Vagina (tissue), 2 donors: ENCODE data around the gene USP51. TPM values are rescaled to one million over a fixed set of nuclear protein-coding genes. Genes with fewer than 3 reads are reported as not detected.
"Not testable (repeated sequence)": the region's sequence is repeated elsewhere in the genome, so short reads cannot be mapped to it uniquely, and the experiment has no call there.

Source experiments
- DNase-seq, 2 donors: peaks; one replicate each; pipeline ENCODE4 v3.0.0-alpha.2; 2017; ENCODE audit errors: extremely low spot score in 2 of 2
- H3K27ac ChIP-seq: fragments of 200-600 bp; sonication (generic); one replicate; pipeline ENCODE4 v1.5.1; 2019
- H3K27me3 ChIP-seq: fragments of 200-600 bp; sonication (generic); one replicate; pipeline ENCODE4 v1.5.1; 2019
- H3K36me3 ChIP-seq, 2 donors: fragments of 200-600 bp; sonication (generic); one replicate each; pipeline ENCODE4 v1.5.1; 2017 to 2019
- H3K4me1 ChIP-seq: fragments of 200-600 bp; sonication (generic); one replicate; pipeline ENCODE4 v1.5.1; 2019
- H3K4me3 ChIP-seq, 2 donors: fragments of 200-600 bp; sonication (generic); 1 replicate in 1 of 2; 2 replicates in 1 of 2; pipeline ENCODE4 v1.5.1; 2016 to 2019
- H3K9me3 ChIP-seq: fragments of 200-600 bp; sonication (generic); one replicate; pipeline ENCODE4 v1.5.1; 2019
- POLR2A ChIP-seq, 2 donors: fragments of 450-650 bp; IDR thresholded peaks; one replicate each; pipeline ENCODE4 v1.6.1; 2017; ENCODE audit warnings: antibody characterized with exemption in 2 of 2, mild to moderate bottlenecking in 2 of 2, moderate library complexity in 2 of 2
- POLR2AphosphoS5 ChIP-seq, 2 donors: sonication (generic); formaldehyde crosslinking; IDR thresholded peaks; one replicate each; pipeline ENCODE4 v1.9.0; 2017; ENCODE audit warnings: antibody characterized with exemption in 2 of 2, mild to moderate bottlenecking in 2 of 2, low read depth in 1 of 2; ENCODE audit not compliant: insufficient read depth in 1 of 2
- intact Hi-C: fragments of 100-400 bp; cut with DNase I; formaldehyde crosslinking; loops from one replicate; pipeline ENCODE4 v1.15.1; 2023
- total RNA-seq: library from RNA; depleted of rRNA; stranded (reverse); fragments of >200 nt; gene quantifications from one replicate; pipeline ENCODE4 v1.2.3, GENCODE V29; 2016
- TF ChIP-seq, protein P1 (sequence below), 3 experiments: fragments of 450-650 bp in 2 of 3; fragments of 200-600 bp in 1 of 3; sonication (generic) in 1 of 3; IDR thresholded peaks; one replicate each; pipeline ENCODE4 v1.5.1; 2017 to 2019; ENCODE audit warnings: antibody characterized with exemption in 3 of 3, mild to moderate bottlenecking in 2 of 3, moderate library complexity in 2 of 3

USP51 gene
- total RNA-seq, 1 donor from 2014 or later = 1.7 TPM

DNA sequence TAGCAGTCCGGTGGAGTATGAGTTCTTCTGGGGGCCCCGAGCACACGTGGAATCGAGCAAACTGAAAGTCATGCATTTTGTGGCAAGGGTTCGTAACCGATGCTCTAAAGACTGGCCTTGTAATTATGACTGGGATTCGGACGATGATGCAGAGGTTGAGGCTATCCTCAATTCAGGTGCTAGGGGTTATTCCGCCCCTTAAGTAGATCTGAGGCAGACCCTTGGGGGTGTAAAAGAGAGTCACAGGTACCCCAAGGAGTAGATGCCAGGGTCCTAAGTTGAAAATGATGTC, 36.9 kb downstream of the USP51 start:
- DNase-seq = no peak
- no peaks in the 10 kb centered on the region for H3K27me3 ChIP-seq
- TF ChIP-seq POLR2AphosphoS5 (IDR thresholded peaks at IDR 0.05; ENCODE audit: insufficient read depth in 1 of 2, low read depth in 1 of 2) = no peak
- TF ChIP-seq, protein P1, sequence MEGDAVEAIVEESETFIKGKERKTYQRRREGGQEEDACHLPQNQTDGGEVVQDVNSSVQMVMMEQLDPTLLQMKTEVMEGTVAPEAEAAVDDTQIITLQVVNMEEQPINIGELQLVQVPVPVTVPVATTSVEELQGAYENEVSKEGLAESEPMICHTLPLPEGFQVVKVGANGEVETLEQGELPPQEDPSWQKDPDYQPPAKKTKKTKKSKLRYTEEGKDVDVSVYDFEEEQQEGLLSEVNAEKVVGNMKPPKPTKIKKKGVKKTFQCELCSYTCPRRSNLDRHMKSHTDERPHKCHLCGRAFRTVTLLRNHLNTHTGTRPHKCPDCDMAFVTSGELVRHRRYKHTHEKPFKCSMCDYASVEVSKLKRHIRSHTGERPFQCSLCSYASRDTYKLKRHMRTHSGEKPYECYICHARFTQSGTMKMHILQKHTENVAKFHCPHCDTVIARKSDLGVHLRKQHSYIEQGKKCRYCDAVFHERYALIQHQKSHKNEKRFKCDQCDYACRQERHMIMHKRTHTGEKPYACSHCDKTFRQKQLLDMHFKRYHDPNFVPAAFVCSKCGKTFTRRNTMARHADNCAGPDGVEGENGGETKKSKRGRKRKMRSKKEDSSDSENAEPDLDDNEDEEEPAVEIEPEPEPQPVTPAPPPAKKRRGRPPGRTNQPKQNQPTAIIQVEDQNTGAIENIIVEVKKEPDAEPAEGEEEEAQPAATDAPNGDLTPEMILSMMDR (IDR thresholded peaks at IDR 0.05) = no peak
- no peak for TF ChIP-seq POLR2A (IDR thresholded peaks at IDR 0.05)
- no peaks in the 10 kb centered on the region for H3K36me3 ChIP-seq
- H3K4me3 ChIP-seq = peak overlapping the region; percentile 55
- H3K27ac ChIP-seq = peak overlapping the region; percentile 70
- no peaks in the 10 kb centered on the region for H3K4me1 ChIP-seq
- intact Hi-C loops = no loop called here
- no peaks in the 10 kb centered on the region for H3K9me3 ChIP-seq

DNA sequence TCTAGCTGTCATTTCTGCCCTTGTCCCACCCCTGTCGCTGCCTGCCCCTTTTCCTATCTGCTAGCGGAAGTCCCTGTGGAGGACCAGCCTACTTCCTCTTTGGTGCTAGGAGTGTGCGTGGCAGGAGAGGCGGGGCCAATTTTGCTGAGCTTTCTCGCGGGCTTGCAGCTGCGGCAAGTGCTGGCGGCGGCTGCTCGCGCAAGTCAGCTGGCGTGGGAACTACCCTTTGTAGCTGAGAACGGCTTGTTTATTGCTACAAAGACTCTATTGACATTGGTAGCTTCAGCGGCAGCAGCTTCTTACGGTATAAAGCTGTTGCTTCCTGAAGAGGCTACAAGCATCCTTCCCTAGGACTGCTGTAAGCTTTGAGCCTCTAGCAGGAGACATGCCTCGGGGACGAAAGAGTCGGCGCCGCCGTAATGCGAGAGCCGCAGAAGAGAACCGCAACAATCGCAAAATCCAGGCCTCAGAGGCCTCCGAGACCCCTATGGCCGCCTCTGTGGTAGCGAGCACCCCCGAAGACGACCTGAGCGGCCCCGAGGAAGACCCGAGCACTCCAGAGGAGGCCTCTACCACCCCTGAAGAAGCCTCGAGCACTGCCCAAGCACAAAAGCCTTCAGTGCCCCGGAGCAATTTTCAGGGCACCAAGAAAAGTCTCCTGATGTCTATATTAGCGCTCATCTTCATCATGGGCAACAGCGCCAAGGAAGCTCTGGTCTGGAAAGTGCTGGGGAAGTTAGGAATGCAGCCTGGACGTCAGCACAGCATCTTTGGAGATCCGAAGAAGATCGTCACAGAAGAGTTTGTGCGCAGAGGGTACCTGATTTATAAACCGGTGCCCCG, 37.4 kb downstream of the USP51 start, which contains the start of gene MAGEH1:
Gene MAGEH1, plus strand, starts transcription at position 138 of the 843 bp plus-strand sequence. Its CDS starts 248 bp downstream, at position 386.
- Histone ChIP-seq H3K4me1 (no peaks in the 10 kb centered on the region), H3K27me3 (no peaks in the 10 kb centered on the region), H3K36me3 (no peaks in the 10 kb centered on the region), H3K4me3 (peak within 1 kb of the TSS; percentile 55), H3K9me3 (no peaks in the 10 kb centered on the region), H3K27ac (peak within 1 kb of the TSS; percentile 70)
- peak in 1 of 2 donors; percentile 91 for DNase-seq
- TF ChIP-seq POLR2AphosphoS5 (IDR thresholded peaks at IDR 0.05; ENCODE audit: insufficient read depth in 1 of 2, low read depth in 1 of 2) (peak; percentile 55 to 90), POLR2A (IDR thresholded peaks at IDR 0.05) (peak in 1 of 2 donors; percentile 51)
- TF ChIP-seq, protein P1 (IDR thresholded peaks at IDR 0.05) = no peak
- intact Hi-C loops = no loop called here

DNA sequence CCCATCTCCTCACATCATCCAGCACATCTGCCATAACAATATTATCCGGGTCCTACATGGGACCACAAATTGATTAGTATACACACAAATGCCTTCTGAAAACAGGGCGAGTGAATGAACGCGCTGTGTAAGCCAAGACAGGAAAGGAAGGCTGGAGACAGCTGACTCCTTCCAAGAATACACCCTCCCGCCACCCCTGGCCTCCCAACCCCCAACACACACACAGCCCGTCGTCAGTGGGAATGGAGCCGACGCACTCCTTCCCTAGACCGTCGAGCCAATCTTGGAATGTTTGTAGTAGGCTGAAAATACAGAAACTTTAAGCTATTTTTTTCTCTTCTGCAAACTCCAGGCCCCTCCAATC, 38.0 kb downstream of the USP51 start:
- Histone ChIP-seq H3K4me1 (no peaks in the 10 kb centered on the region), H3K27me3 (no peaks in the 10 kb centered on the region), H3K36me3 (no peaks in the 10 kb centered on the region), H3K27ac (peak overlapping the region; percentile 70), H3K4me3 (peak overlapping the region; percentile 55), H3K9me3 (no peaks in the 10 kb centered on the region)
- intact Hi-C loops = no loop called here
- no peak for DNase-seq
- TF ChIP-seq, protein P1 (IDR thresholded peaks at IDR 0.05) = no peak
- TF ChIP-seq POLR2AphosphoS5 (IDR thresholded peaks at IDR 0.05; ENCODE audit: insufficient read depth in 1 of 2, low read depth in 1 of 2) = no peak
- no peak for TF ChIP-seq POLR2A (IDR thresholded peaks at IDR 0.05)

DNA sequence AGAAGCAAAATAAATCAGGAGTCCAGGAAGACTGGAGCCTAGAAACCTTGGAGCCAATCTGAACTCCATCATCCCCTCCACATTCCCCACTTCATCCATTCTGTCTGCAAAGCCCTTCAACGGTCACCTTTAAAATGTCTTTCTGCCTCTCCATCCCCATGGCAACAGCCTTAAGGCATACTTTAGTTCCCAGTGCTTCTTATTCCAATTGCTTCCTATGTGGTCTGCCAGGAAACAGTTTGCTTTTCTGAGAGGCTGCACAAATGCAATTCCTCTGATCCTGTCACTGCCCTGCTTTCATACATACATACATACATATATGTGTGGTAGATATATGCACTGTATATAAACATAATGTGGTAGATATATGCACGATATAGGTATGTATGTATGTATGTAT, 38.5 kb downstream of the USP51 start:
- DNase-seq = no peak
- Histone ChIP-seq H3K27me3 (no peaks in the 10 kb centered on the region), H3K9me3 (no peaks in the 10 kb centered on the region), H3K36me3 (no peaks in the 10 kb centered on the region), H3K27ac (peak overlapping the region; percentile 70), H3K4me1 (no peaks in the 10 kb centered on the region), H3K4me3 (peak overlapping the region; percentile 55)
- intact Hi-C loops = no loop called here
- TF ChIP-seq, protein P1 (IDR thresholded peaks at IDR 0.05) = no peak
- TF ChIP-seq POLR2A (IDR thresholded peaks at IDR 0.05) (no peak), POLR2AphosphoS5 (IDR thresholded peaks at IDR 0.05; ENCODE audit: insufficient read depth in 1 of 2, low read depth in 1 of 2) (no peak)

DNA sequence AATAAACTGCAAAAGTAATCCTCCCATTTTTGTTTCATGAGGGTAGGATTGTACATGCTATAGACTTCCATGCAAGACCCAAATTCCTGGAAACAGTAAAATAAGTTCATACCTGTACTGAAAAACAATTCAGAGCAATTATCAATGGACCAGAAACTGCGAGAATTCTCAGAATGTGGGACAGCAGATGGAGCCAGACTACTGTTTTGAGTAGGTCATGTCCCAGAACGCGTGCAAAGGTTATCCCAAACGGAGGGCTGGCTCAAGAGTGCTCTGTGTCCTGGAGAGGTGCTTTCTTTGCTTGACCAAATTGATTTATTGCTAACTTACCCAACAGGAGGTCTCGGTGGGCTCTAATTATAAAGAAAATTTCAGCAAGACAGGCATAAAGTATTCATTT, 39.4 kb downstream of the USP51 start:
- intact Hi-C loops = no loop called here
- Histone ChIP-seq H3K4me1 (no peaks in the 10 kb centered on the region), H3K27ac (no peak overlapping the region), H3K36me3 (no peaks in the 10 kb centered on the region), H3K4me3 (no peak overlapping the region), H3K27me3 (no peaks in the 10 kb centered on the region), H3K9me3 (no peaks in the 10 kb centered on the region)
- TF ChIP-seq POLR2AphosphoS5 (IDR thresholded peaks at IDR 0.05; ENCODE audit: insufficient read depth in 1 of 2, low read depth in 1 of 2) (no peak), POLR2A (IDR thresholded peaks at IDR 0.05) (no peak)
- TF ChIP-seq, protein P1 (IDR thresholded peaks at IDR 0.05) = no peak
- DNase-seq = no peak

DNA sequence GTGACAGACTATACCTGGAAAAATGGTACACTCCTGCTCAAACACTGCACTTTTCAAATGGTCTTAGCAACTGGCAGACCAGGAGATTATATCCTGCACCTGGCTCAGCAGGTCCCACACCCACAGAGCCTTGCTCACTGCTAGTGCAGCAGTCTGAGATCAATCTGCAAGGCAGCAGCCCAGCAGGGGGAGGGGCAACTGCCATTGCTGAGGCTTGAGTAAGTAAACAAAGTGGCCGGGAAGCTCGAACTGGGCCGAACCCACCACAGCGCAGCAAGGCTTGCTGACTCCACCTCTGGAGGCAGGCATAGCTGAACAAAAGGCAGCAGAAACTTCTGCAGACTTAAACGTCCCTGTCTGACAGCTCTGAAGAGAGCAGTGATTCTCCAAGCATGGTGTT, 46.2 kb downstream of the USP51 start:
- H3K4me1 ChIP-seq, DNase-seq, H3K9me3 ChIP-seq, H3K27ac ChIP-seq, intact Hi-C loops, H3K36me3 ChIP-seq, H3K27me3 ChIP-seq, H3K4me3 ChIP-seq: not testable (repeated sequence)
